ENCODE results near the gene GIPC1. TPM values are rescaled to one million over a fixed set of nuclear protein-coding genes. Genes with fewer than 3 reads are reported as not detected.

Gene GIPC1
- polyA plus RNA-seq, 3 donors, result 4.0 to 6.2 (median 4.8) TPM

DNA sequence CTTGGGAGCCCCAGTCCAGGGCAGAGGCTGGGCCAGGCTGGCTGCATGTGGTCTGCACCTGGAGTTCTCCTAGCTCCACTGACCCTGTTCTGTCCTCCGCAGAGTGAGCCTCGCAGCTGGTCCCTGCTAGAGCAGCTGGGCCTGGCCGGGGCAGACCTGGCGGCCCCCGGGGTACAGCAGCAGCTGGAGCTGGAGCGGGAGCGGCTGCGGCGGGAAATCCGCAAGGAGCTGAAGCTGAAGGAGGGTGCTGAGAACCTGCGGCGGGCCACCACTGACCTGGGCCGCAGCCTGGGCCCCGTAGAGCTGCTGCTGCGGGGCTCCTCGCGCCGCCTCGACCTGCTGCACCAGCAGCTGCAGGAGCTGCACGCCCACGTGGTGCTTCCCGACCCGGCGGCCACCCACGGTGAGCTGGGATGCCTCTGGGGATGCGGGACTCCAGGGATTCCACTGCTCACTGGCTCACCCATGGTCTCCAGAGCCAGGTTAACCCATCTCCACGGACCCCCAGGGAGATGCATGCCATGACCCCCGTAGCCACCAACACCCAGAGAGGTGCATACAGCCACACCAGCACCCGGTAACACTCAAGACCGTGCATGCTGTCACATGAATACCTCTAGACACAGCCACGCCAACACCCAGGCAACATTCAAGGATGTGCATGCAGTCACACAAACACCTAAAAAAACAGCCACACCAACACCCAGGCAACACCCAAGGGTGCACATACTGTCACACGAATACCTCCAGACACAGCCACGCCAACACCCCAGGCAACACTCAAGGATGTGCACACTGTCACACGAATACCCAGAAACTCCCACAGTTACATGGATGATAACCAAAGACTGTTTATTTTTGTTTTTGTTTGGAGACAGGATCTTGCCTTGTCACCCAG, 54.6 kb downstream of the GIPC1 start:
- Histone ChIP-seq H3K79me2 (ENCODE audit: insufficient read depth, low read length) (peaks cover 86% of the 10 kb centered on the region), H3K27ac (ENCODE audit: low read depth in 1 of 2, low read length in 2 of 2) (peak overlapping the region; percentile 41 to 81), H3K27me3 (ENCODE audit: control insufficient read depth in 2 of 2, insufficient read depth in 2 of 2, low read length in 2 of 2) (no peaks in the 10 kb centered on the region), H3K9me3 (replicated peaks in 1 of 2; ENCODE audit: control insufficient read depth in 1 of 2, insufficient read depth in 1 of 2, low read length in 2 of 2) (no peaks in the 10 kb centered on the region), H3K4me2 (replicated peaks; ENCODE audit: extremely low read depth, low read length, poor library complexity, severe bottlenecking) (peak overlapping the region; percentile 93), H4K20me1 (ENCODE audit: insufficient read depth, low read length) (peaks cover 23% of the 10 kb centered on the region), H3K4me1 (ENCODE audit: control insufficient read depth in 1 of 2, insufficient read depth in 2 of 2, low read length in 2 of 2) (peaks cover 37 to 44% of the 10 kb centered on the region in 2 donors), H3K4me3 (replicated peaks in 1 of 3; ENCODE audit: low read depth in 2 of 3, low read length in 3 of 3) (peak overlapping the region in 2 of 3 experiments; percentile 78 to 91), H3K9ac (ENCODE audit: insufficient read depth, low read length, poor library complexity, severe bottlenecking) (peak overlapping the region; percentile 55), H3K36me3 (replicated peaks in 1 of 2; ENCODE audit: control insufficient read depth in 1 of 2, insufficient read depth in 2 of 2, low read length in 2 of 2) (peaks cover 43 to 57% of the 10 kb centered on the region in 2 donors), H2AFZ (ENCODE audit: insufficient read depth, low read depth, low read length, poor library complexity, severe bottlenecking) (no peak overlapping the region)
- TF ChIP-seq, protein P1, sequence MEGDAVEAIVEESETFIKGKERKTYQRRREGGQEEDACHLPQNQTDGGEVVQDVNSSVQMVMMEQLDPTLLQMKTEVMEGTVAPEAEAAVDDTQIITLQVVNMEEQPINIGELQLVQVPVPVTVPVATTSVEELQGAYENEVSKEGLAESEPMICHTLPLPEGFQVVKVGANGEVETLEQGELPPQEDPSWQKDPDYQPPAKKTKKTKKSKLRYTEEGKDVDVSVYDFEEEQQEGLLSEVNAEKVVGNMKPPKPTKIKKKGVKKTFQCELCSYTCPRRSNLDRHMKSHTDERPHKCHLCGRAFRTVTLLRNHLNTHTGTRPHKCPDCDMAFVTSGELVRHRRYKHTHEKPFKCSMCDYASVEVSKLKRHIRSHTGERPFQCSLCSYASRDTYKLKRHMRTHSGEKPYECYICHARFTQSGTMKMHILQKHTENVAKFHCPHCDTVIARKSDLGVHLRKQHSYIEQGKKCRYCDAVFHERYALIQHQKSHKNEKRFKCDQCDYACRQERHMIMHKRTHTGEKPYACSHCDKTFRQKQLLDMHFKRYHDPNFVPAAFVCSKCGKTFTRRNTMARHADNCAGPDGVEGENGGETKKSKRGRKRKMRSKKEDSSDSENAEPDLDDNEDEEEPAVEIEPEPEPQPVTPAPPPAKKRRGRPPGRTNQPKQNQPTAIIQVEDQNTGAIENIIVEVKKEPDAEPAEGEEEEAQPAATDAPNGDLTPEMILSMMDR (IDR thresholded peaks at IDR 0.05), result no peak
- Mint-ChIP-seq H3K4me1 (peaks cover 45% of the 10 kb centered on the region), H3K27me3 (ENCODE audit: low read depth in 3 of 3) (no peaks in the 10 kb centered on the region), H3K4me3 (peak overlapping the region; percentile 80 to 94), H3K27ac (peak overlapping the region in 5 of 7 donors; percentile 46 to 98 (median 91)), H3K9me3 (no peaks in the 10 kb centered on the region), H3K36me3 (peaks cover 39 to 61% of the 10 kb centered on the region in 2 donors)
- WGBS (ENCODE audit: insufficient coverage), result 96% methylated on average over 26 of the region's 34 CpGs
- intact Hi-C loops (cut with micrococcal nuclease), result no loop called here
- DNase-seq, result no peak

GRCh38 chr19:14440049-14440448, 55.9 kb downstream of the GIPC1 start:
- Histone ChIP-seq H3K4me3 (replicated peaks in 1 of 3; ENCODE audit: low read depth in 2 of 3, low read length in 3 of 3) (peak overlapping the region; percentile 66 to 91 (median 78)), H2AFZ (ENCODE audit: insufficient read depth, low read depth, low read length, poor library complexity, severe bottlenecking) (peak overlapping the region; percentile 91), H3K4me1 (ENCODE audit: control insufficient read depth in 1 of 2, insufficient read depth in 2 of 2, low read length in 2 of 2) (peaks cover 45 to 54% of the 10 kb centered on the region in 2 donors), H3K27ac (ENCODE audit: low read depth in 1 of 2, low read length in 2 of 2) (peak overlapping the region; percentile 41 to 81), H3K4me2 (replicated peaks; ENCODE audit: extremely low read depth, low read length, poor library complexity, severe bottlenecking) (peak overlapping the region; percentile 93), H3K36me3 (replicated peaks in 1 of 2; ENCODE audit: control insufficient read depth in 1 of 2, insufficient read depth in 2 of 2, low read length in 2 of 2) (peaks cover 33 to 44% of the 10 kb centered on the region in 2 donors), H3K9me3 (replicated peaks in 1 of 2; ENCODE audit: control insufficient read depth in 1 of 2, insufficient read depth in 1 of 2, low read length in 2 of 2) (no peaks in the 10 kb centered on the region), H3K9ac (ENCODE audit: insufficient read depth, low read length, poor library complexity, severe bottlenecking) (peak overlapping the region; percentile 55), H3K27me3 (ENCODE audit: control insufficient read depth in 2 of 2, insufficient read depth in 2 of 2, low read length in 2 of 2) (no peaks in the 10 kb centered on the region), H4K20me1 (ENCODE audit: insufficient read depth, low read length) (peaks cover 17% of the 10 kb centered on the region), H3K79me2 (ENCODE audit: insufficient read depth, low read length) (peaks cover 93% of the 10 kb centered on the region)
- Mint-ChIP-seq H3K4me3 (peak overlapping the region; percentile 80 to 94), H3K36me3 (peaks cover 31 to 54% of the 10 kb centered on the region in 2 donors), H3K27ac (peak overlapping the region; percentile 76 to 98 (median 93)), H3K9me3 (no peaks in the 10 kb centered on the region), H3K4me1 (peaks cover 51% of the 10 kb centered on the region), H3K27me3 (ENCODE audit: low read depth in 3 of 3) (no peaks in the 10 kb centered on the region)
- intact Hi-C loops (cut with micrococcal nuclease), result no loop called here
- 1% methylated on average over 9 of the region's 9 CpGs for WGBS (ENCODE audit: insufficient coverage)
- peak; percentile 82 to 86 (median 83) for DNase-seq
- TF ChIP-seq, protein P1 (IDR thresholded peaks at IDR 0.05), result no peak

Measured in CD14-positive monocyte (primary cell).